ENCODE measurements around the gene C14orf93.

The C14orf93 gene

GRCh38 chr14:22987291-22987690 is 22.7 kb downstream of the C14orf93 start:
- no CpG with 5 or more reads among the region's 8 CpGs for WGBS (ENCODE audit: insufficient coverage, insufficient read length)
- Histone ChIP-seq H3K9me3 (ENCODE audit: control insufficient read depth, insufficient read depth, low read length) (no peaks in the 10 kb centered on the region), H3K4me1 (ENCODE audit: control insufficient read depth, insufficient read depth, low read length) (peaks cover 2% of the 10 kb centered on the region; the same call in 1 of the 2 replicates), H3K36me3 (ENCODE audit: control insufficient read depth, insufficient read depth, low read length) (no peaks in the 10 kb centered on the region), H3K27me3 (ENCODE audit: control insufficient read depth, insufficient read depth, low read length) (no peaks in the 10 kb centered on the region), H3K4me3 (ENCODE audit: low read length) (no peak overlapping the region), H3K27ac (ENCODE audit: low read length) (no peak overlapping the region)
- no peak for DNase-seq (ENCODE audit: low read depth, low spot score)

- no peaks in the 10 kb centered on the region for H3K9me3 ChIP-seq (ENCODE audit: control insufficient read depth, insufficient read depth, low read length)
- no CpG with 5 or more reads among the region's 5 CpGs for whole genome bisulfite sequencing (ENCODE audit: insufficient coverage, insufficient read length)
- H3K27me3 ChIP-seq (ENCODE audit: control insufficient read depth, insufficient read depth, low read length) = no peaks in the 10 kb centered on the region
- H3K36me3 ChIP-seq (ENCODE audit: control insufficient read depth, insufficient read depth, low read length) = no peaks in the 10 kb centered on the region; the same call in 1 of the 2 replicates
- peaks cover 2% of the 10 kb centered on the region; the same call in 1 of the 2 replicates for H3K4me1 ChIP-seq (ENCODE audit: control insufficient read depth, insufficient read depth, low read length)
- H3K27ac ChIP-seq (ENCODE audit: low read length) = no peak overlapping the region
- DNase-seq (ENCODE audit: low read depth, low spot score) = peak; percentile 86
- H3K4me3 ChIP-seq (ENCODE audit: low read length) = no peak overlapping the region
These were observed 23.4 kb downstream of the C14orf93 start for GRCh38 chr14:22986508-22987054.

GRCh38 chr14:22985894-22986507 is 23.9 kb downstream of the C14orf93 start:
- peaks cover 2% of the 10 kb centered on the region; the same call in 1 of the 2 replicates for H3K4me1 ChIP-seq (ENCODE audit: control insufficient read depth, insufficient read depth, low read length)
- H3K27me3 ChIP-seq (ENCODE audit: control insufficient read depth, insufficient read depth, low read length) = no peaks in the 10 kb centered on the region
- no peaks in the 10 kb centered on the region; the same call in 1 of the 2 replicates for H3K36me3 ChIP-seq (ENCODE audit: control insufficient read depth, insufficient read depth, low read length)
- no CpG with 5 or more reads among the region's 2 CpGs for WGBS (ENCODE audit: insufficient coverage, insufficient read length)
- no peak overlapping the region for H3K27ac ChIP-seq (ENCODE audit: low read length)
- no peak overlapping the region for H3K4me3 ChIP-seq (ENCODE audit: low read length)
- H3K9me3 ChIP-seq (ENCODE audit: control insufficient read depth, insufficient read depth, low read length) = no peaks in the 10 kb centered on the region
- DNase-seq (ENCODE audit: low read depth, low spot score) = no peak

GRCh38 chr14:22984959-22985658 is 24.8 kb downstream of the C14orf93 start:
- H3K4me3 ChIP-seq (ENCODE audit: low read length) = no peak overlapping the region
- no CpG with 5 or more reads among the region's 6 CpGs for WGBS (ENCODE audit: insufficient coverage, insufficient read length)
- H3K9me3 ChIP-seq (ENCODE audit: control insufficient read depth, insufficient read depth, low read length) = no peaks in the 10 kb centered on the region
- H3K27me3 ChIP-seq (ENCODE audit: control insufficient read depth, insufficient read depth, low read length) = no peaks in the 10 kb centered on the region
- no peak for DNase-seq (ENCODE audit: low read depth, low spot score)
- no peak overlapping the region for H3K27ac ChIP-seq (ENCODE audit: low read length)
- peaks cover 2% of the 10 kb centered on the region; the same call in 1 of the 2 replicates for H3K4me1 ChIP-seq (ENCODE audit: control insufficient read depth, insufficient read depth, low read length)
- no peaks in the 10 kb centered on the region; the same call in 1 of the 2 replicates for H3K36me3 ChIP-seq (ENCODE audit: control insufficient read depth, insufficient read depth, low read length)

- Histone ChIP-seq H3K36me3 (ENCODE audit: control insufficient read depth, insufficient read depth, low read length) (no peaks in the 10 kb centered on the region; the same call in 1 of the 2 replicates), H3K4me1 (ENCODE audit: control insufficient read depth, insufficient read depth, low read length) (peaks cover 10% of the 10 kb centered on the region), H3K4me3 (ENCODE audit: low read length) (peak within 1 kb of the TSS; percentile 59), H3K9me3 (ENCODE audit: control insufficient read depth, insufficient read depth, low read length) (no peaks in the 10 kb centered on the region), H3K27ac (ENCODE audit: low read length) (no peak within 1 kb of the TSS), H3K27me3 (ENCODE audit: control insufficient read depth, insufficient read depth, low read length) (no peaks in the 10 kb centered on the region)
- no peak for DNase-seq (ENCODE audit: low read depth, low spot score)
- WGBS (ENCODE audit: insufficient coverage, insufficient read length) = no CpG with 5 or more reads among the region's 48 CpGs
These were observed 27.3 kb downstream of the C14orf93 start, which contains the start of gene AJUBA for GRCh38 chr14:22982477-22983245. AJUBA (minus strand) TSS chr14:22982551; CDS start chr14:22982266, 285 bp downstream.

- H3K36me3 ChIP-seq (ENCODE audit: control insufficient read depth, insufficient read depth, low read length) = no peaks in the 10 kb centered on the region; the same call in 1 of the 2 replicates
- WGBS (ENCODE audit: insufficient coverage, insufficient read length) = no CpG with 5 or more reads among the region's 51 CpGs
- no peak for DNase-seq (ENCODE audit: low read depth, low spot score)
These were observed 28.0 kb downstream of the C14orf93 start for GRCh38 chr14:22981876-22982476.

GRCh38 chr14:22981090-22981875 is 28.7 kb downstream of the C14orf93 start:
- H3K36me3 ChIP-seq (ENCODE audit: control insufficient read depth, insufficient read depth, low read length) = no peaks in the 10 kb centered on the region; the same call in 1 of the 2 replicates
- H3K9me3 ChIP-seq (ENCODE audit: control insufficient read depth, insufficient read depth, low read length) = no peaks in the 10 kb centered on the region
- peak overlapping the region; percentile 59 for H3K4me3 ChIP-seq (ENCODE audit: low read length)
- H3K27me3 ChIP-seq (ENCODE audit: control insufficient read depth, insufficient read depth, low read length) = no peaks in the 10 kb centered on the region
- peaks cover 13% of the 10 kb centered on the region for H3K4me1 ChIP-seq (ENCODE audit: control insufficient read depth, insufficient read depth, low read length)
- DNase-seq (ENCODE audit: low read depth, low spot score) = no peak
- H3K27ac ChIP-seq (ENCODE audit: low read length) = no peak overlapping the region
- WGBS (ENCODE audit: insufficient coverage, insufficient read length) = no CpG with 5 or more reads among the region's 76 CpGs

More at GRCh38 chr14:22981876-22982476, 28.0 kb downstream of the C14orf93 start:
- H3K9me3 ChIP-seq (ENCODE audit: control insufficient read depth, insufficient read depth, low read length) = no peaks in the 10 kb centered on the region
- peaks cover 12% of the 10 kb centered on the region for H3K4me1 ChIP-seq (ENCODE audit: control insufficient read depth, insufficient read depth, low read length)
- peak overlapping the region; percentile 59 for H3K4me3 ChIP-seq (ENCODE audit: low read length)
- H3K27ac ChIP-seq (ENCODE audit: low read length) = no peak overlapping the region
- H3K27me3 ChIP-seq (ENCODE audit: control insufficient read depth, insufficient read depth, low read length) = no peaks in the 10 kb centered on the region

- DNase-seq (ENCODE audit: low read depth, low spot score) = no peak
- H3K27ac ChIP-seq (ENCODE audit: low read length) = no peak overlapping the region
- no CpG with 5 or more reads among the region's 41 CpGs for WGBS (ENCODE audit: insufficient coverage, insufficient read length)
These were observed 29.3 kb downstream of the C14orf93 start for GRCh38 chr14:22980672-22981089.

GRCh38 chr14:22979748-22980392 is 30.1 kb downstream of the C14orf93 start:
- Histone ChIP-seq H3K4me1 (ENCODE audit: control insufficient read depth, insufficient read depth, low read length) (peaks cover 13% of the 10 kb centered on the region), H3K27ac (ENCODE audit: low read length) (no peak overlapping the region), H3K36me3 (ENCODE audit: control insufficient read depth, insufficient read depth, low read length) (no peaks in the 10 kb centered on the region; the same call in 1 of the 2 replicates), H3K9me3 (ENCODE audit: control insufficient read depth, insufficient read depth, low read length) (no peaks in the 10 kb centered on the region), H3K4me3 (ENCODE audit: low read length) (peak overlapping the region; percentile 59; the same call in 1 of the 2 replicates), H3K27me3 (ENCODE audit: control insufficient read depth, insufficient read depth, low read length) (no peaks in the 10 kb centered on the region)
- WGBS (ENCODE audit: insufficient coverage, insufficient read length) = no CpG with 5 or more reads among the region's 8 CpGs
- no peak for DNase-seq (ENCODE audit: low read depth, low spot score)

More at GRCh38 chr14:22980672-22981089, 29.3 kb downstream of the C14orf93 start:
- H3K9me3 ChIP-seq (ENCODE audit: control insufficient read depth, insufficient read depth, low read length) = no peaks in the 10 kb centered on the region
- H3K27me3 ChIP-seq (ENCODE audit: control insufficient read depth, insufficient read depth, low read length) = no peaks in the 10 kb centered on the region
- peaks cover 13% of the 10 kb centered on the region for H3K4me1 ChIP-seq (ENCODE audit: control insufficient read depth, insufficient read depth, low read length)
- H3K4me3 ChIP-seq (ENCODE audit: low read length) = peak overlapping the region; percentile 59
- no peaks in the 10 kb centered on the region; the same call in 1 of the 2 replicates for H3K36me3 ChIP-seq (ENCODE audit: control insufficient read depth, insufficient read depth, low read length)
